ENCODE data around the gene IGSF23. TPM values are rescaled to one million over a fixed set of nuclear protein-coding genes. Genes with fewer than 3 reads are reported as not detected.
A peak's percentile ranks its signal among the peaks of the same experiment; 100 is the strongest.

IGSF23 gene
- total and polyA plus RNA-seq, 3 donors from 2014 or later: 0.37 to 0.79 TPM; not detected in 1

GRCh38 chr19:44645407-44646048 lies 32.2 kb downstream of the IGSF23 start:
- DNase-seq: no peak
- H3K9me3 ChIP-seq: no peaks in the 10 kb centered on the region
- H3K27ac ChIP-seq: no peak overlapping the region
- H3K4me3 ChIP-seq: no peak overlapping the region
- peaks cover 8% of the 10 kb centered on the region for H3K4me1 ChIP-seq
- no peaks in the 10 kb centered on the region for H3K27me3 ChIP-seq
- no peaks in the 10 kb centered on the region for H3K36me3 ChIP-seq (ENCODE audit: low read depth, missing control alignments)
- no peak for TF ChIP-seq POLR2A (IDR thresholded peaks at IDR 0.05)
- TF ChIP-seq CTCF (IDR thresholded peaks at IDR 0.05): no peak
- 69 to 79% methylated on average over 8 of the region's 8 CpGs for WGBS, 2 donors
- intact Hi-C loops (cut with DNase I; ENCODE audit: low total_unique reads): no loop called here

GRCh38 chr19:44646049-44646416 lies 32.7 kb downstream of the IGSF23 start:
- H3K36me3 ChIP-seq (ENCODE audit: low read depth, missing control alignments): no peaks in the 10 kb centered on the region
- no peak overlapping the region for H3K27ac ChIP-seq
- 90 to 96% methylated on average over 3 of the region's 3 CpGs for WGBS, 2 donors
- no peak for DNase-seq
- no peak for TF ChIP-seq CTCF (IDR thresholded peaks at IDR 0.05)
- no peak for TF ChIP-seq POLR2A (IDR thresholded peaks at IDR 0.05)
- intact Hi-C loops (cut with DNase I; ENCODE audit: low total_unique reads): no loop called here
- peaks cover 8% of the 10 kb centered on the region for H3K4me1 ChIP-seq
- no peaks in the 10 kb centered on the region for H3K27me3 ChIP-seq
- no peaks in the 10 kb centered on the region for H3K9me3 ChIP-seq
- H3K4me3 ChIP-seq: no peak overlapping the region

- 46 to 74% methylated on average over 26 to 31 of the region's 31 CpGs for WGBS, 2 donors
- no peak overlapping the region for H3K4me3 ChIP-seq
- H3K4me1 ChIP-seq: peaks cover 8% of the 10 kb centered on the region
- no peak for DNase-seq
- intact Hi-C loops (cut with DNase I; ENCODE audit: low total_unique reads): no loop called here
- H3K27me3 ChIP-seq: no peaks in the 10 kb centered on the region
- TF ChIP-seq POLR2A (IDR thresholded peaks at IDR 0.05): no peak
- TF ChIP-seq CTCF (IDR thresholded peaks at IDR 0.05): no peak
- H3K9me3 ChIP-seq: no peaks in the 10 kb centered on the region
- H3K27ac ChIP-seq: no peak overlapping the region
- H3K36me3 ChIP-seq (ENCODE audit: low read depth, missing control alignments): no peaks in the 10 kb centered on the region
These were observed 33.8 kb downstream of the IGSF23 start for GRCh38 chr19:44647144-44647543.

- Histone ChIP-seq H3K4me3 (no peak overlapping the region), H3K27me3 (no peaks in the 10 kb centered on the region), H3K27ac (no peak overlapping the region), H3K36me3 (ENCODE audit: low read depth, missing control alignments) (no peaks in the 10 kb centered on the region), H3K4me1 (peaks cover 8% of the 10 kb centered on the region), H3K9me3 (no peaks in the 10 kb centered on the region)
- intact Hi-C loops (cut with DNase I; ENCODE audit: low total_unique reads): no loop called here
- DNase-seq: peak; percentile 53
- TF ChIP-seq POLR2A (IDR thresholded peaks at IDR 0.05) (no peak), CTCF (IDR thresholded peaks at IDR 0.05) (no peak)
- 76 to 78% methylated on average over 3 of the region's 3 CpGs for WGBS, 2 donors
These were observed 35.4 kb downstream of the IGSF23 start for GRCh38 chr19:44648631-44649251.
